H1 (cell line): ENCODE measurements around the gene ALOX5. TPM values are rescaled to one million over a fixed set of nuclear protein-coding genes. Genes with fewer than 3 reads are reported as not detected.

Experiments used
- CTCF ChIA-PET: fragments of 300-600 bp; sonication (Branson Sonifier 250); formaldehyde crosslinking; loops from one replicate; lab custom pipeline; 2021; ENCODE audit not compliant: partially characterized antibody; lab: Charles Lee
- POLR2A ChIA-PET: fragments of 300-600 bp; sonication (Branson Sonifier 250); formaldehyde crosslinking; loops from one replicate; lab custom pipeline; 2021; ENCODE audit warnings: inconsistent platforms; ENCODE audit not compliant: partially characterized antibody; lab: Charles Lee
- DNase-seq, 2 experiments: peaks; one replicate each; pipeline versions ENCODE4 v3.0.0 to v3.0.0-alpha.2; 2010 to 2022; ENCODE audit warnings: low spot score in 2 of 2, low read depth in 1 of 2, mixed read lengths in 1 of 2
- FAIRE-seq: peaks from 2 replicates; lab custom pipeline; 2011; peaks lifted over from hg19 to GRCh38; lab: Jason Lieb, UNC
- H2AFZ ChIP-seq: 2 replicates; pipeline ENCODE4 v1.8.1; 2012; ENCODE audit warnings: low read length, inconsistent platforms
- H2AK5ac ChIP-seq: 2 replicates; pipeline ENCODE4 v1.6.1; 2013; ENCODE audit warnings: low read depth, low read length
- H2BK120ac ChIP-seq: replicated peaks from 2 replicates; pipeline ENCODE3; 2013; ENCODE audit warnings: low read depth, low read length, inconsistent platforms
- H2BK12ac ChIP-seq: 2 replicates; pipeline ENCODE4 v1.6.1; 2013; ENCODE audit warnings: low read depth, low read length
- H2BK15ac ChIP-seq: 2 replicates; pipeline ENCODE4 v1.6.1; 2013; ENCODE audit warnings: low read length
- H2BK20ac ChIP-seq: 2 replicates; pipeline ENCODE4 v1.6.1; 2013; ENCODE audit warnings: low read length
- H2BK5ac ChIP-seq: 2 replicates; pipeline ENCODE4 v1.6.1; 2013; ENCODE audit warnings: low read depth, low read length
- H3K14ac ChIP-seq: 2 replicates; pipeline ENCODE4 v1.6.1; 2013; ENCODE audit warnings: inconsistent platforms; ENCODE audit not compliant: insufficient read length
- H3K18ac ChIP-seq: 2 replicates; pipeline ENCODE4 v1.6.1; 2013; ENCODE audit warnings: low read length; ENCODE audit errors: extremely low read depth
- H3K23ac ChIP-seq: 2 replicates; pipeline ENCODE4 v1.6.1; 2013; ENCODE audit warnings: inconsistent platforms; ENCODE audit not compliant: insufficient read length
- H3K23me2 ChIP-seq: 2 replicates; pipeline ENCODE4 v1.6.1; 2013; ENCODE audit warnings: low read depth, low read length
- H3K27ac ChIP-seq: 2 replicates; pipeline ENCODE4 v1.6.1; 2011; ENCODE audit warnings: low read depth, low read length, inconsistent platforms
- H3K27me3 ChIP-seq, 4 experiments: replicated peaks in 1 of 4; 1 replicate in 1 of 4; 2 replicates in 3 of 4; pipeline versions ENCODE4 v1.6.1 to v1.8.1; 2011 to 2013; ENCODE audit warnings: low read length in 3 of 4, mild to moderate bottlenecking in 3 of 4, inconsistent platforms in 2 of 4, mixed read lengths in 2 of 4, moderate library complexity in 1 of 4; ENCODE audit not compliant: control insufficient read depth in 3 of 4, insufficient read depth in 3 of 4; ENCODE audit errors: extremely low read depth in 1 of 4
- H3K36me3 ChIP-seq, 4 experiments: 2 replicates each; pipeline versions ENCODE4 v1.6.1 to v1.8.1; 2011 to 2013; ENCODE audit warnings: mild to moderate bottlenecking in 4 of 4, low read length in 3 of 4, moderate library complexity in 2 of 4, control low read depth in 1 of 4, inconsistent platforms in 1 of 4; ENCODE audit not compliant: insufficient read depth in 4 of 4, control insufficient read depth in 2 of 4
- H3K4ac ChIP-seq: replicated peaks from 2 replicates; pipeline ENCODE3; 2013; ENCODE audit warnings: low read length, low read depth, mixed read lengths, inconsistent platforms; ENCODE audit not compliant: insufficient read length
- H3K4me1 ChIP-seq, 4 experiments: replicated peaks in 1 of 4; 1 replicate in 1 of 4; 2 replicates in 3 of 4; pipeline versions ENCODE4 v1.6.1 to v1.8.1; 2011 to 2013; ENCODE audit warnings: low read length in 3 of 4, inconsistent platforms in 2 of 4, mixed read lengths in 1 of 4; ENCODE audit not compliant: insufficient read depth in 4 of 4, control insufficient read depth in 3 of 4
- H3K4me2 ChIP-seq, 2 experiments: 2 replicates each; pipeline versions ENCODE4 v1.6.1 to v1.8.1; 2011 to 2013; ENCODE audit warnings: low read depth in 2 of 2, low read length in 2 of 2, control low read depth in 1 of 2, inconsistent platforms in 1 of 2, mild to moderate bottlenecking in 1 of 2; ENCODE audit not compliant: insufficient read depth in 1 of 2
- H3K4me3 ChIP-seq, 4 experiments: fragments of 200-600, 300-600 bp in 1 of 4; sonication (generic), shearing (Covaris generic), sonication (Bioruptor Twin) in 1 of 4; 2 replicates each; pipeline versions ENCODE4 v1.5.1 to v1.8.1; 2011 to 2016; ENCODE audit warnings: low read length in 4 of 4, low read depth in 3 of 4, control low read depth in 2 of 4, inconsistent platforms in 2 of 4, mild to moderate bottlenecking in 2 of 4, mixed read lengths in 1 of 4, moderate library complexity in 1 of 4; ENCODE audit not compliant: insufficient read depth in 2 of 4; ENCODE audit errors: extremely low read depth in 1 of 4
- H3K56ac ChIP-seq: replicated peaks from 2 replicates; pipeline ENCODE3; 2013; ENCODE audit warnings: low read depth, mild to moderate bottlenecking, mixed read lengths, low read length, inconsistent platforms; ENCODE audit not compliant: insufficient read length
- H3K79me1 ChIP-seq: 2 replicates; pipeline ENCODE4 v1.6.1; 2013; ENCODE audit warnings: low read depth, low read length, control low read depth
- H3K79me2 ChIP-seq, 2 experiments: 2 replicates each; pipeline versions ENCODE4 v1.6.1 to v1.8.1; 2012 to 2013; ENCODE audit warnings: low read length in 2 of 2, mild to moderate bottlenecking in 2 of 2, inconsistent platforms in 1 of 2; ENCODE audit not compliant: insufficient read depth in 2 of 2, control insufficient read depth in 1 of 2
- H3K9ac ChIP-seq, 4 experiments: replicated peaks in 1 of 4; 1 replicate in 1 of 4; 2 replicates in 3 of 4; pipeline versions ENCODE4 v1.6.1 to v1.8.1; 2011 to 2013; ENCODE audit warnings: low read depth in 3 of 4, low read length in 3 of 4, control low read depth in 2 of 4, mild to moderate bottlenecking in 2 of 4, moderate library complexity in 2 of 4, inconsistent platforms in 1 of 4; ENCODE audit errors: extremely low read depth in 1 of 4
- H3K9me3 ChIP-seq, 2 experiments: 2 replicates each; pipeline versions ENCODE4 v1.6.1 to v1.8.1; 2012 to 2013; ENCODE audit warnings: mild to moderate bottlenecking in 2 of 2, moderate library complexity in 2 of 2, control low read depth in 1 of 2, inconsistent platforms in 1 of 2, low read depth in 1 of 2, low read length in 1 of 2, mixed read lengths in 1 of 2; ENCODE audit not compliant: insufficient read depth in 2 of 2
- H4K20me1 ChIP-seq, 2 experiments: replicated peaks in 1 of 2; 2 replicates each; pipeline versions ENCODE3 to v1.8.1; 2011 to 2013; ENCODE audit warnings: inconsistent platforms in 2 of 2, low read length in 2 of 2, mild to moderate bottlenecking in 1 of 2; ENCODE audit not compliant: insufficient read depth in 2 of 2, control insufficient read depth in 1 of 2
- H4K5ac ChIP-seq: 2 replicates; pipeline ENCODE4 v1.6.1; 2013; ENCODE audit warnings: low read length, low read depth, mixed read lengths, inconsistent platforms; ENCODE audit not compliant: insufficient read length
- H4K8ac ChIP-seq: 2 replicates; pipeline ENCODE4 v1.8.0; 2013; ENCODE audit warnings: mild to moderate bottlenecking, moderate library complexity, low read length, inconsistent platforms; ENCODE audit not compliant: insufficient read depth; ENCODE audit errors: extremely low read depth
- H4K91ac ChIP-seq: replicated peaks from 2 replicates; pipeline ENCODE3; 2013; ENCODE audit warnings: low read length, mixed read lengths, inconsistent platforms; ENCODE audit not compliant: insufficient read length
- BACH1 ChIP-seq: IDR thresholded peaks from 2 replicates; pipeline ENCODE4 v1.6.1; 2012; ENCODE audit warnings: low read length, improper control_type of control experiment
- CEBPB ChIP-seq: IDR thresholded peaks from 2 replicates; pipeline ENCODE4 v1.6.1; 2012; ENCODE audit warnings: low read depth, low read length
- CHD1 ChIP-seq: IDR thresholded peaks from 2 replicates; pipeline ENCODE4 v1.6.1; 2012; ENCODE audit warnings: low read depth, low read length, improper control_type of control experiment
- E2F6 ChIP-seq: IDR thresholded peaks from 2 replicates; pipeline ENCODE4 v1.6.1; 2012; ENCODE audit warnings: inconsistent platforms
- KDM4A ChIP-seq: IDR thresholded peaks from one replicate; pipeline ENCODE4 v1.7.1; 2012; ENCODE audit warnings: low read depth, mild to moderate bottlenecking, moderate library complexity, low read length, inconsistent platforms; ENCODE audit not compliant: severe bottlenecking
- SP1 ChIP-seq: IDR thresholded peaks from 2 replicates; pipeline ENCODE4 v1.6.1; 2011; ENCODE audit warnings: low read depth, low read length
- SP2 ChIP-seq: IDR thresholded peaks from 2 replicates; pipeline ENCODE4 v1.6.1; 2012; ENCODE audit warnings: mild to moderate bottlenecking, low read length, inconsistent platforms
- ZNF274 ChIP-seq: IDR thresholded peaks from 2 replicates; pipeline ENCODE4 v1.7.0; 2012; ENCODE audit warnings: low read length, borderline replicate concordance; ENCODE audit errors: extremely low read depth
- WGBS, 2 experiments: shearing (Covaris generic) in 1 of 2; methylation state at CpG; one replicate each; pipeline versions ENCODE4 v1.1.6 to v1.1.7; 2013 to 2015; ENCODE audit warnings: low lambda C conversion rate in 2 of 2, mixed read lengths in 2 of 2, inconsistent platforms in 1 of 2, low coverage in 1 of 2, missing lambda C conversion rate in 1 of 2; ENCODE audit not compliant: insufficient replicate concordance in 2 of 2, insufficient coverage in 1 of 2, insufficient read length in 1 of 2; ENCODE audit errors: extremely low coverage in 1 of 2, missing lambda C conversion rate in 1 of 2; 5-methylcytosine and 5-hydroxymethylcytosine counted together
- polyA plus RNA-seq, 7 experiments: library from polyadenylated mRNA; depleted of rRNA in 3 of 7; stranded (reverse) in 5 of 7; unstranded in 2 of 7; fragments of >200 nt in 5 of 7; fragments of 200-250 nt in 2 of 7; gene quantifications; 1 replicate in 5 of 7; 2 replicates in 1 of 7; 4 replicates in 1 of 7; pipeline versions ENCODE4 v1.2.1 to v1.2.3, GENCODE V29; 2011 to 2013; ENCODE audit warnings: missing spikeins in 2 of 7, mixed read lengths in 2 of 7
- total RNA-seq: library from RNA; stranded (reverse); fragmentation: NEBNext Ultra II Directional; extraction: Animal tissue kit (Norgen Biotek cat#: 25700); gene quantifications from 2 replicates; pipeline ENCODE4 v1.2.1, GENCODE V29; 2021

The ALOX5 gene
- total and polyA plus RNA-seq, 2 of the 8 experiments (the other 6 are each of a cell fraction or from before 2014, with no cell fraction given): 1.6 to 3.8 TPM

- Histone ChIP-seq H3K9ac (no peak overlapping the region), H2AK5ac (no peak overlapping the region), H3K14ac (no peak overlapping the region), H3K56ac (no peak overlapping the region), H3K18ac (no peak overlapping the region), H3K4me2 (no peak overlapping the region), H2BK20ac (no peak overlapping the region), H4K5ac (no peak overlapping the region), H3K27me3 (peaks cover 8 to 40% (median 30%) of the 10 kb centered on the region in 4 experiments), H3K79me2 (no peaks in the 10 kb centered on the region), H4K91ac (no peak overlapping the region), H3K23me2 (peaks cover 17% of the 10 kb centered on the region), H3K9me3 (no peaks in the 10 kb centered on the region), H2BK5ac (no peak overlapping the region), H3K79me1 (no peaks in the 10 kb centered on the region), H3K27ac (no peak overlapping the region), H3K4ac (no peak overlapping the region), H3K23ac (no peak overlapping the region), H3K36me3 (no peaks in the 10 kb centered on the region), H2BK120ac (no peak overlapping the region), H2BK12ac (no peak overlapping the region), H3K4me3 (no peak overlapping the region), H4K8ac (no peak overlapping the region), H2BK15ac (no peak overlapping the region), H4K20me1 (no peaks in the 10 kb centered on the region), H2AFZ (no peak overlapping the region), H3K4me1 (peaks cover 0 to 8% (median 5%) of the 10 kb centered on the region in 4 experiments; a peak in 5 of 7 replicates)
- DNase-seq (no peak), FAIRE-seq (no peak)
- 88% methylated on average over 6 of the region's 6 CpGs; no CpG with 5 or more reads in 1 of the 2 experiments for WGBS, 2 experiments
- ChIA-PET POLR2A (no interaction called here), CTCF (interaction anchor here (0.6 to 1.1 kb wide), 2 partner anchors 16 to 135 kb away, joined by 3 to 4 read pairs; no protein-coding TSS in a partner anchor)
- TF ChIP-seq ZNF274: no peak
- TF ChIP-seq BACH1: no peak
- TF ChIP-seq SP2: no peak
- no peak for TF ChIP-seq E2F6
- no peak for TF ChIP-seq CHD1
- no peak for TF ChIP-seq CEBPB
- no peak for TF ChIP-seq SP1
- TF ChIP-seq KDM4A: no peak
Observed at GRCh38 chr10:45370202-45370955, 3.6 kb upstream of the ALOX5 start.
